Kidney tubule cell (primary cell): ENCODE results near the gene KIAA1217.
"Not testable (repeated sequence)": the region's sequence is repeated elsewhere in the genome, so short reads cannot be mapped to it uniquely, and the experiment has no call there.

Experiments used
- DNase-seq: peaks from one replicate; pipeline ENCODE4 v3.0.0-alpha.2; 2018; ENCODE audit warnings: low spot score

Gene KIAA1217

DNA sequence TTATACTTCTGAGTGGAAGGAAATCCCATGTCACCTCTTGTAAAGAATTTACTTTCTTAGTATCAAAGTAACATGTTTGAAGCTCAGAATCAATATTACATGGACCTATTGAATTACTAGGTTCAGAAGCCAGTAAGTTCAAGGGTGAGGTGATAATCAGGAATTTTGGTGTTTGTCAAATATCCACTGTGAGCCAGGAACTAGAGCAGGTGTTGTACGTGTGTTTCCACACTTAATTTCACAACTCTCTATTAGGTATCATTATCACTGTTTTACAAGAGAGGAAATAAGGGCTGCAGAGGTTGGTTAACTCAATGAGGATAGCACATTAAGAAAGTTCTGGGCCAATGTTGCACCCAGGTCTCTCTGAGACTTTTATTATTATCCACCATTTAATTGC lies 130.4 kb downstream of the KIAA1217 start:
- no peak for DNase-seq

DNA sequence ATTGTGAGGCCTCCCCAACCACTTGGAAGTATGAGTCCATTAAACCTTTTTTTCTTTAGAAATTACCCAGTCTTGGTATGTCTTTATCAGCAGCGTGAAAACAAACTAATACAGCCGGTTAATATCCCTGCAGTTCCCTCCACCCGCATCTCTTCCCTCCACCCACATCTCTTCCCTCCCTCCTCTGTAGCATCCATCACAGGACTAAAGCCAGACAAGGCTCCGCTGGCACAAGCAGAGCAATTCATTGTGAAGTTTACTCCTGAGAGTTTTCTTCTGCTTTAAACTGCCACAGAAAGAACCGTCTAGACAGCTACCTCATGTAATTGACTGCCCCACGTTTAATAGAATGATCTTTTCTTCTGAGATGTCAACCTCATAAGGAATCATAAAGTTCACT lies 131.5 kb downstream of the KIAA1217 start:
- DNase-seq, result no peak

DNA sequence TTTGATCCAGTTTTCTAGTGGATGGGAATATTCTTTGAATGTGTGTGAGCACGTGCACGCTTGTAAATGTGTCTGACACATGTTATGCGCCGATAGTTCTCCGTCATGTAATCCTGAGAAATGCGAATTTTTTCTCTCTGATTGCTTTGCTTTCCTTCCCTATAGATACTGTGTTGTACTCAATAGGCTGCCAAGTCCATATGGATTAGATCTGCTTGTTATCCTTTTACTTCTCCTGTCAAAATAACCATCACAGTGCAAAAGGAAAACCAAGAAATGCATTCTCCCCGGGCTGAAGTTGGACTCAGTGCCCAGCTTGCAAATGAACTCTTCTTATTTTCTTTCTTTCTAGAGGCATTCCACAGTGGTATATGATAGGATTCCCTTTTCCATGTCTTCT lies 131.9 kb downstream of the KIAA1217 start:
- no peak for DNase-seq

DNA sequence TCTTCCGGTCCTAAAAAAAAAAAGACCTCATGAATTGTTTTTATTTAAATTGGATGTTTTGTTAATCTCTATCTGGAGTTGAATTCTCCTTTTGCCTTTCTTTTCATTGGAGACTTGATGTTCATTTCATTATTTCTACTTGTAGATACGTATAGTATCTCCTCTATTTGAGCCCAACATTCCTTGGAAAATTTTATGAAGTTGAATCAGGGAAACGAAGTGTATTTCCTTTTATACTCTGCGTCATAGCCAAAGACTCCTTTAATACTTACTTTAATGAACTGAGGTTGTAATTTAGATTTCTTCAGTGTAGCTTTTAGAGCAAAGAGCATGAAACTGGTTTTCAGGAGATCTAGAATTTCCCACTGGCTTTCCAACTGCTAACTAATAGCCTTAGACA lies 132.4 kb downstream of the KIAA1217 start:
- DNase-seq, result no peak

DNA sequence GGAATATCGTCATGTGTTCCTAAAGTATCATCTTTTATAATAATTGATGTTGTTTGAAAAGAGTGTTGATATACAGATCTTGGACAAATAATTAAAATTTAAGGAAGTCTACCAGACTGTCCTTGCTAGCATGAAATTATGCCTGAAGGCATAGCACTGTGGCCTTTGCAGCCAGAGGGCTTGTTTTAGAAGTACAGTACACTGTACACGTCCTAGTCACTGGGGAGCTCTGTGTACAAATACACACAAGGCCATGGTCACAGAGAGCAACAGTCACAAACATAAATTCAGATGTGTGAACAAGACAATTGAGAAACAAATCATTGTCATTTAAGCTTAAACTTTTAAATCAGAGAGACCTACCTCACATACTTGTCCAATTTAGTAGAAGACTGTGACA lies 133.0 kb downstream of the KIAA1217 start:
- DNase-seq, result no peak

DNA sequence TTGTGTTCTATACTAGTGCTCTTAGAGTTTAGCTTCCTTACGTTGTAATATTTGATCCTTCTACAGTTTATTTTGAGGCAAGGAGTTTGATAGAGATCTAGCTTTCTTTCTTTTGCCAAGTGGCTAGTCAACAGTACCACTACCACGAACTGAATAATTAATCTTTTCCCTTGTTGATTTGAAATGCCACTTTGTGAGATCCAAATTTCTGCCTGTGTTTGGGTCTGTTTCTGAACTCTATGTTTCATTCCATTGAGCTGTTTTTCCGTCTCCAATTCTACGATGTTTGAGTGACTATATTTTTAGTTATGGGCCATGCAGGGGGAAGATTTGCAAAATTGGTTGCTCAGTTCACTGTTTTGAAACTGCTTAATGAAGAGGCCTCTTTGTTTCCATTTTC lies 134.7 kb downstream of the KIAA1217 start:
- DNase-seq, result no peak

DNA sequence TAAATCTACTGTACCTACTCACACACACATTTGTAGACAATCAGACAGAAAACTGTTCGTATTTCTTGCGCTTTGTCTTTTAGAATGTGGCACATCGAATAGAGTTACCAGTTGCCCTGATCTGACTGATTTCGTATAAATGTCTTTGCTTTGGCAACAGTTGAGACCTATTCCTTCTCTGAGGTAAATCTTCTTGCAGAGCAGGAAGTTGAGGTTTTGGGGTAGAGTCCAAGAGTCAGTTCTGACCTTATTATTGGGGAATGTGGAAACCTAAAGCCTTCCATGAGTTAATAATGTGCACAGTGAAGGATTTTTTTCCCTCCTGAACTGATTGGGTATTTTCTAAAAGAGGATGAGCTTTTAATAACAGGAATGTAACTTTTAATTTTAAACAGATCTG lies 135.3 kb downstream of the KIAA1217 start:
- DNase-seq, result peak; percentile 92

GRCh38 chr10:24344695-24345463 lies 135.9 kb downstream of the KIAA1217 start:
- DNase-seq, result no peak

- no peak for DNase-seq
Measured at GRCh38 chr10:24346877-24347519, 138.1 kb downstream of the KIAA1217 start.

GRCh38 chr10:24349379-24350001 lies 140.6 kb downstream of the KIAA1217 start:
- DNase-seq, result peak; percentile 36

DNA sequence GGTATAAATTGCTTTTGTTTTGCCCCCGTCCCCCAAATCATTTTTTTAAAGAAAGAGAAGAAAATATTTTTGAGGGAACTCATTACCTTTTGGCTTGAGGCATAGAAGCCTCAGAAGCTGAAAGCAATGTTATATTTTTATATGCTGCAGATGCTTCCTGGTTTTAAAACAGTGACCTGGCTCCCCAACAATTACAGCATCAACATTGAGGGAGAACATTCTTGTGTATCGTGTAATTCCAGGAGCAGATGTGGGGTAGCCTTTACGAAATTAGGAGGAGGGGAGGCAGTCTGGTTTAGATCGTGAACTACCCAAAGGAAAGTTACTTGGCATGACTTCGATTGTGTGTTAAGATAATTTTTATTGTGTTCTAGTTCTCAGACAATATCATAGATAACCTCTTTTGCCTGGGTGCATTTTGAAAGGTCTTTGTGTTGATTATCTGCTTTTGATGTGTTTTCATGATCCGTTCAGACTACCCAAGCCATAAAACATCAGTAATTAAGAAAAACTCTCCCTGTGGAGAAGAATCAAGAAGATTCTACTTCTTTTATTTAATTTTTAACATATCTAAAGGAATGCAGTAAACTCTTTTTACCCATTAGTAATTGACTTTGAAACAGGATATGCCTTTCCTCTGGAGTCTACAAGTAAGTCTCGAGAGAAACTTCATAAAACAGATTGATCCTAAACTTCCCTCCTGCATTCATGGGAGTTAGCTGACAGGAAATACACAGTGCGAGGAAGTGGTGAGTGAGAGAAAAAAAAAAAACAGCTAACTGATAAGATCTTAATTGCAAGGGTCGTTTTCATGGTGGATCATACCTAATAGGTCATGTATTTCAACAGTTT lies 141.4 kb downstream of the KIAA1217 start:
- peak; percentile 8 for DNase-seq

DNA sequence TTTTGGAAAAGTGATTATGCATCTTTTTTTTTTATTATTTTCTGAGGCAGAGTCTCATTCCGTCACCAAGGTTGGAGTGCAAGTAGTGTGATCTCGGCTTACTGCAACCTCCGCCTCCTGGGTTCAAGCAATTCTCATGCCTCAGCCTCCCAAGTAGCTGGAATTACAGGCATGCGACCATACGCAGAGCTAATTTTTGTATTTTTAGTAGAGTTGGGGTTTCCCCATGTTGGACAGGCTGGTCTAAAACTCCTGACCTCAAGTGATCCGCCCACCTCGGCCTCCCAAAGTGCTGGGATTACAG lies 141.9 kb downstream of the KIAA1217 start:
- not testable (repeated sequence) for DNase-seq

DNA sequence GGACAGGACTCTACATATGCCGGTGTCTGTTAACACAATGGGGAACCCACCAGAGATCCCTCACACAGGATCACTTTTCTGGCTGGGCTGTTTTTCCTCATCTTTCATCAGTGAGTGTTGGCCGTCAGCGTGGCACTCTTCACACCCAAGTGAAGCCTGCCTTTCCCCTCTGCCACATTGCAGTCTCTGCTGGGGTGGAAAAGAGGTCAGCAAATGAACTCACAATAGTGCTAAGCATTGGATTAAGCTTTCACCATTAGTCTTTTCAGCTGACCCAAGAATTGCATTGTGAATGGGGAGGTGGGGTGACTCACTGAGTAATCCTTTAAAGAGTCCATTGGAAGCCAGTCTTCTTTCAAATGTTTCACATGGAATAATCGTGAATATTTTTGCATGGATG lies 143.0 kb downstream of the KIAA1217 start:
- DNase-seq, result no peak

DNA sequence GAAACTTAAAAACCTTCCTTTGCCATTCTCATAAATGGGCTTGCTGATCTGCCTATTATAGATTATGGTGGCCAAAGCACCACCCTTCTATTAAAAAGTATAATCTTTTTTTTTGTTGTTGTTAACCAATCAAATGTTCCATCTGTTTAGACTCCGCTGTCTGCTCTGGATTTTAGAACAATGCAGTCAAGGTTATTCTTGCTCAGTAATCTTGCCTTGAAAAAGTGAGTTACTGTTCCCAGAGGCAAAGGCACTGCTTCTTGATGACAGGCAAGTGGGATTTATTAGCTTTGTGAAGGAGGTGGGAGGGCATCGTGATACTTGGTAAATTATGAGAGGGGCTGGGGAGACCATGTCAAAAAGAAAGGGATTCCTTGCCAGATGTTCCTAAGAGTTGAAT lies 143.5 kb downstream of the KIAA1217 start:
- DNase-seq, result no peak

GRCh38 chr10:24353319-24353718 lies 144.4 kb downstream of the KIAA1217 start:
- no peak for DNase-seq

DNA sequence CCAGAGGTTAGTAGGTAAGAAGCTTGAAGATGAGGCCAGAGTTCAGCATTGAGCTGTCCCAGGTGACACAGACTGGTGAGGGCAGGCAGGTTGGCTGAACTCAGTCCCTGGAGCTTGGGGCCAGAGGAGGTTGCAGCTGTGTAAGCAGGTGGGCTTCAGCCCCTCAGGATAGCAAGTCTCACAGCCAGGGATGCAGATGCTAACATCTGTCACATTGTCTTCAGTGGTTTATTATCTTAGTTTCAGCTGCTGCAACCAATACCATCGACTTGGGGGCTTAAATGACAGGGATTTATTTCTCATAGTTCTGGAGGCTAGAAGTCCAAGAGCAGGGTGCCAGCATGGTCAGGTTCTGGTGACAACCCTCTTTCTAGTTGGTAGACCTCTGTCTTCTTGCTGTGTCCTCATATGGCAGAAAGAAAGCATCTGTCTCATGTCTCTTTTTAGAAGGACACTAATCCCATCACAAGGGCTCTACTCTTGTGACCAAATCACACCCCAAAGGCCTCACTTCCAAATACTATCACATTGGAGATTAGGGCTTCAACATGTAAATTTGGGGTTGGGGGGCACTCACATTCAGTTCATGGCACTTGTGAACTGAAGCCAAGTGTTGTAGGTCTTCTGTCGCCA lies 146.2 kb downstream of the KIAA1217 start:
- DNase-seq, result no peak

DNA sequence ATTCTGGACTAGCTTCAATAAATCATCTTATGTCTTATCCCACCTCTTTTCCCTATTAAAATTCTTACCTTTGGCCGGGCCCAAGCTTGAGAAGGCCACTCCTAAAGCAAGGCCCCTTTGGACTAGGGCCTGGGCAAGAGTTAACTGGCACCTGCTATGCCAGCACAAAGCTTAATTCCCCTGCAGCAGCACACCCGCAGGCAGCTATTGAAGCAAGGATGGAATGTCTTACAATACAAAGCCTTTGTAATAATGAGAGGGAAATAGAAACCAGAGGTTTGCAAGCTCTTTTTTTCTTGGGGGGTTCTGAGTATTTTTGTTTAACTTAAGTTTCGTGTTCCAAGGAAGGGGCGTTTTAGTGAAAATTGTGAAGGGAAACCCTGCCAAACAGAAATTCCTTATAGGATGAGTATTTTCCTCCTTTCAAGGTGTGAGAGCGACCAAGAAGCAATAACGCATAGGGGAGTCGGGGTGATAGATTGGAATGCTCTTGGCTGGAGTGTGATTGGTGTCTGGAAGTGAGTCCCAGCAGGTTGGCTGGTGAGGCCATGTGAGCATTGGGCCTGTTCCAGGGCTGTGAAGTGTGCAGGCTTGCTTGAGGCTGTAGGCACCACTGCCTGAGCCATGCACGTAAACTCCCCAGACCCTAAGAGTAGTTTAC lies 148.5 kb downstream of the KIAA1217 start:
- DNase-seq, result no peak

DNA sequence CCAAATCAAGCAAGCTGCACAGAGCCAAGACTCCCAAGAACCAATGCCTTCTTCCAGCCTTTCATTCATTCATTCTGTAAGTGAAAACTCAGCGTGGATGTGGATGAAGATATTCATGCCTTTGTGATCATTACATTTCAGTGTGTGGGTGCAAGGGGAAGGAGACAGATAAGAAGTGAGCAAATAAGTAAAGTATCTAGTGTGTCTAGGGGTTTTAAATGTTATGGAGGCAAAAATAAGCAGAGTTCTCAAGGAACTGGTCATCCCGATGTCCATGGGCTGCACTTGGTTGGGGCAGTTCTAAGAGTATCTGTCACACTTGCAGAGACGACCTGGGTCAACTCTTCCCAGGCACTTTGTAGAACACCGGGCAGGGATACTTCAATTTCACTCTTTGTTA lies 149.1 kb downstream of the KIAA1217 start:
- DNase-seq, result no peak

GRCh38 chr10:24360282-24361127 lies 151.6 kb downstream of the KIAA1217 start:
- peak; percentile 72 for DNase-seq

- DNase-seq, result no peak
Measured at GRCh38 chr10:24363070-24363469, 154.1 kb downstream of the KIAA1217 start.

- DNase-seq, result no peak
Measured at GRCh38 chr10:24367688-24368087, 158.8 kb downstream of the KIAA1217 start.
